ENCODE measurements around the gene IGFBPL1. TPM values are rescaled to one million over a fixed set of nuclear protein-coding genes. Genes with fewer than 3 reads are reported as not detected.
"Not testable (repeated sequence)": the region's sequence is repeated elsewhere in the genome, so short reads cannot be mapped to it uniquely, and the experiment has no call there.

The IGFBPL1 gene
- total and polyA plus RNA-seq, 4 donors: 0.08 TPM; not detected in 3

GRCh38 chr9:38380230-38380871 is 43.9 kb downstream of the IGFBPL1 start:
- Histone ChIP-seq H3K4me3 (ENCODE audit: low read depth in 1 of 3, low read length in 3 of 3) (no peak overlapping the region), H3K27ac (ENCODE audit: low read depth in 1 of 2, low read length in 2 of 2) (peak overlapping the region; percentile 12 to 14), H3K9me3 (ENCODE audit: control insufficient read depth in 4 of 4, low read length in 3 of 4) (peaks cover 2 to 10% (median 4%) of the 10 kb centered on the region in 4 donors), H3K4me1 (ENCODE audit: control insufficient read depth in 4 of 4, insufficient read depth in 4 of 4, low read length in 3 of 4) (peaks cover 3 to 17% (median 9%) of the 10 kb centered on the region in 4 donors), H3K9ac (ENCODE audit: low read depth in 1 of 2, low read length in 2 of 2) (no peak overlapping the region), H3K27me3 (ENCODE audit: control insufficient read depth in 4 of 4, insufficient read depth in 4 of 4, low read length in 3 of 4) (no peaks in the 10 kb centered on the region), H3K36me3 (ENCODE audit: control insufficient read depth in 4 of 4, insufficient read depth in 3 of 4, low read depth in 1 of 4, low read length in 3 of 4) (no peaks in the 10 kb centered on the region)
- TF ChIP-seq REST (IDR thresholded peaks at IDR 0.05) (no peak), RXRA (IDR thresholded peaks at IDR 0.05) (no peak), MAX (IDR thresholded peaks at IDR 0.05) (no peak), HNF4A (conservative IDR thresholded peaks at IDR 0.05) (no peak), ATF3 (IDR thresholded peaks at IDR 0.05) (no peak), TAF1 (conservative IDR thresholded peaks at IDR 0.05) (no peak), EGR1 (IDR thresholded peaks at IDR 0.05; ENCODE audit: low read depth in 2 of 2) (no peak), RAD21 (IDR thresholded peaks at IDR 0.05) (no peak), YY1 (IDR thresholded peaks at IDR 0.05) (no peak), SP1 (IDR thresholded peaks at IDR 0.05) (no peak), JUND (IDR thresholded peaks at IDR 0.05) (no peak), ZBTB33 (IDR thresholded peaks at IDR 0.05) (no peak)
- DNase-seq (ENCODE audit: low spot score): no peak
- WGBS: 85% methylated on average over 6 of the region's 6 CpGs

GRCh38 chr9:38377336-38378083 is 46.7 kb downstream of the IGFBPL1 start:
- not testable (repeated sequence) for H3K27ac ChIP-seq (ENCODE audit: low read depth in 1 of 2, low read length in 2 of 2); H3K36me3 ChIP-seq (ENCODE audit: control insufficient read depth in 4 of 4, insufficient read depth in 3 of 4, low read depth in 1 of 4, low read length in 3 of 4); H3K9me3 ChIP-seq (ENCODE audit: control insufficient read depth in 4 of 4, low read length in 3 of 4); H3K4me3 ChIP-seq (ENCODE audit: low read depth in 1 of 3, low read length in 3 of 3); H3K27me3 ChIP-seq (ENCODE audit: control insufficient read depth in 4 of 4, insufficient read depth in 4 of 4, low read length in 3 of 4); DNase-seq (ENCODE audit: low spot score); H3K9ac ChIP-seq (ENCODE audit: low read depth in 1 of 2, low read length in 2 of 2)
- 97% methylated on average over 42 of the region's 42 CpGs for WGBS
- peaks cover 3 to 17% (median 9%) of the 10 kb centered on the region in 4 donors for H3K4me1 ChIP-seq (ENCODE audit: control insufficient read depth in 4 of 4, insufficient read depth in 4 of 4, low read length in 3 of 4)

Measured in liver (tissue), 9 donors.